Stimulated activated CD4-positive, alpha-beta T cell treated with anti-CD3 and anti-CD28 coated beads, Interleukin-12 subunit alpha, Interleukin-12 subunit beta, amount 100 ng/mL, for 48 hours (primary cell): ENCODE data around the gene REM2.
A peak's percentile ranks its signal among the peaks of the same experiment; 100 is the strongest.

Experiments
- DNase-seq, 3 donors: peaks; one replicate each; pipeline ENCODE4 v3.0.0-alpha.2; 2020; ENCODE audit warnings: low read depth in 2 of 3, low spot score in 1 of 3

REM2 gene

DNA sequence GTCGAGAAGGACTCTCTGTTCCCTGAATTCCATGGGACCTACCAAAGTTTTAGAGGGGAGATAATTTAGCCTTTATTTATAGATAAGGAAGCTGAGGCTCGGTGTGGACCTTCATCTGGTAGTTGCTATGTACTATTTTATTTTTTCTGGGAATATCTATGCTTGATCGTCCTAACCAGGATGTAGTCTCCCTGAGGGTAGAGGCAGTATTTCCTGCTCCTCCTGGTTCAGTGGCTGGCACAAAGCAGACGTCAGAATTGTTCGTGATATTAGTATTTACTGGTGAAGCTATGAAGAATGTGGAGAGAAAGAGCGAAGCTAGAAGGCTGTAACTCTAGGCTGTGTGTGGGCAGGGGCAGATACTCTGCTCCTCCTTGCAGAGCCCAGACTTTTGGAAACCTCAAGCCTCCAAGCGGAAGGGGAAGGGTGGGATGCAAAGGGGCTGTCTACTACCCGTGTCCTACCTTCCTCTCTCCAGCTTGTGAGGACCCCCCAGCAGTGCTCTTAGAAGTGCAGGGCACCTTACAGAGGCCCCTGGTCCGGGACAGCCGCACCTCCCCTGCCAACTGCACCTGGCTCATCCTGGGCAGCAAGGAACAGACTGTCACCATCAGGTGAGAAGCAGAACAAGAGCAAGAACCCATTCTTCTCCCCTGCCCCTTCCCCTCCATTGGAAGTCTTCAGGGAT lies 10.0 kb upstream of the REM2 start:
- DNase-seq, result no peak

DNA sequence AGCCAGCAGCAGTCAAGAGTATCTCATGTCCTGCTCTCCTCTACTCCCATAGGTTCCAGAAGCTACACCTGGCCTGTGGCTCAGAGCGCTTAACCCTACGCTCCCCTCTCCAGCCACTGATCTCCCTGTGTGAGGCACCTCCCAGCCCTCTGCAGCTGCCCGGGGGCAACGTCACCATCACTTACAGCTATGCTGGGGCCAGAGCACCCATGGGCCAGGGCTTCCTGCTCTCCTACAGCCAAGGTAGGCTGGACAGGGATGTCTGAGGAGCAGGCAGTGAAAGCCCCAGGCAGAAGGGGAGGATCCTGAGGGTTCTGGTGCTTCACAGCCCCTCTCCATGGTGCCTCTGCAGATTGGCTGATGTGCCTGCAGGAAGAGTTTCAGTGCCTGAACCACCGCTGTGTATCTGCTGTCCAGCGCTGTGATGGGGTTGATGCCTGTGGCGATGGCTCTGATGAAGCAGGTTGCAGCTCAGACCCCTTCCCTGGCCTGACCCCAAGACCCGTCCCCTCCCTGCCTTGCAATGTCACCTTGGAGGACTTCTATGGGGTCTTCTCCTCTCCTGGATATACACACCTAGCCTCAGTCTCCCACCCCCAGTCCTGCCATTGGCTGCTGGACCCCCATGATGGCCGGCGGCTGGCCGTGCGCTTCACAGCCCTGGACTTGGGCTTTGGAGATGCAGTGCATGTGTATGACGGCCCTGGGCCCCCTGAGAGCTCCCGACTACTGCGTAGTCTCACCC lies 7.8 kb upstream of the REM2 start:
- DNase-seq, result no peak

DNA sequence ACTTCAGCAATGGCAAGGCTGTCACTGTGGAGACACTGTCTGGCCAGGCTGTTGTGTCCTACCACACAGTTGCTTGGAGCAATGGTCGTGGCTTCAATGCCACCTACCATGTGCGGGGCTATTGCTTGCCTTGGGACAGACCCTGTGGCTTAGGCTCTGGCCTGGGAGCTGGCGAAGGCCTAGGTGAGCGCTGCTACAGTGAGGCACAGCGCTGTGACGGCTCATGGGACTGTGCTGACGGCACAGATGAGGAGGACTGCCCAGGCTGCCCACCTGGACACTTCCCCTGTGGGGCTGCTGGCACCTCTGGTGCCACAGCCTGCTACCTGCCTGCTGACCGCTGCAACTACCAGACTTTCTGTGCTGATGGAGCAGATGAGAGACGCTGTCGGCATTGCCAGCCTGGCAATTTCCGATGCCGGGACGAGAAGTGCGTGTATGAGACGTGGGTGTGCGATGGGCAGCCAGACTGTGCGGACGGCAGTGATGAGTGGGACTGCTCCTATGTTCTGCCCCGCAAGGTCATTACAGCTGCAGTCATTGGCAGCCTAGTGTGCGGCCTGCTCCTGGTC lies 7.2 kb upstream of the REM2 start:
- DNase-seq, result no peak

DNA sequence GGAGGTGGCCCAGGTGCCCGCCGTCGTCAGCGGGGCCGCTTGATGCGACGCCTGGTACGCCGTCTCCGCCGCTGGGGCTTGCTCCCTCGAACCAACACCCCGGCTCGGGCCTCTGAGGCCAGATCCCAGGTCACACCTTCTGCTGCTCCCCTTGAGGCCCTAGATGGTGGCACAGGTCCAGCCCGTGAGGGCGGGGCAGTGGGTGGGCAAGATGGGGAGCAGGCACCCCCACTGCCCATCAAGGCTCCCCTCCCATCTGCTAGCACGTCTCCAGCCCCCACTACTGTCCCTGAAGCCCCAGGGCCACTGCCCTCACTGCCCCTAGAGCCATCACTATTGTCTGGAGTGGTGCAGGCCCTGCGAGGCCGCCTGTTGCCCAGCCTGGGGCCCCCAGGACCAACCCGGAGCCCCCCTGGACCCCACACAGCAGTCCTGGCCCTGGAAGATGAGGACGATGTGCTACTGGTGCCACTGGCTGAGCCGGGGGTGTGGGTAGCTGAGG lies 6.0 kb upstream of the REM2 start:
- DNase-seq, result no peak

DNA sequence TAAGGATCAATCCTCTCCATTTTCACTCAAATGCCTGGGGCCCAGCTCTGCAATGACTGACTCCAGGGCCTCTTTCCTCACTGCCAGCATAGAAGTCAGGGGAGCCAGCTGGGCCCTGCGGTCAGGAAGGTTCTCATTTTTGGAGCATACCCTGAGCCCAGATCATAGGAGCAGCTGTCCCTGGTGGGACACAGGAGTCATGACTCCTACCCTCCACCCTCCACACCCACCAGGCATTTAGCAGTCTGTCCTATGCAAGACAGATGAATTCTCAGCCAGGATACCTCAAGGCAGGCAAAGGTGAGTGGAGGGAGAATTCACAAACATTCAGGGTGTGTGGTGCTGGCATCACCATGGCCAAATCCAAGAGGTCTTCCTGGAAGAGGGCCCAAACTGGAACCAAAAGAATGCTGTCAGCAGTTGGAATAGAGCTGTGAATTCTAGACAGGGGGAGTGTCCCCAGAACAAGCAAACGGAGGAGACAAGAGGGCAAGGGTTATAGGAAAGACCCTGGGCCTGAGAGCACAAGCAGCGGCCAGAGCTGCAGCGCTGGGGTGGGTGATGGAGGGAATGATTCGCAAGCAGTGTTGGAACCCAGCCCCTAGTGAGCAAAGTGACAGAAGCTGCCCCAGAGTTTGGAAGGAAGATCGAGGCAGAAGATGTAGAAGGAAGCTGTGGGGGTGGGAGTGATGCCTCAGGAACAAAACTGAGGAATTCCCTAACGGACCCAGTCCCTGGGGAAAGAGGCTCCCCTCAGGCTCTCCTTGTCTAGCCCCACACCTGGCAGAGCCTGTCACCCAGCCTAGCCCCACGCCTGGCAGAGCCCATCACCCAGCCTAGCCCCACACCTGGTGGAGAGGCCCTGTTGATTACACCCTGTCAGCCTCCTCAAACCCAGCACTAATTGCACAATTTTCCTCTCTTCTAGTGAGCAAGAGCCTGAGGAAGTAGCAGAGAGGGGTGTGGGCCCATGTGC lies 4.5 kb upstream of the REM2 start:
- DNase-seq, result no peak

DNA sequence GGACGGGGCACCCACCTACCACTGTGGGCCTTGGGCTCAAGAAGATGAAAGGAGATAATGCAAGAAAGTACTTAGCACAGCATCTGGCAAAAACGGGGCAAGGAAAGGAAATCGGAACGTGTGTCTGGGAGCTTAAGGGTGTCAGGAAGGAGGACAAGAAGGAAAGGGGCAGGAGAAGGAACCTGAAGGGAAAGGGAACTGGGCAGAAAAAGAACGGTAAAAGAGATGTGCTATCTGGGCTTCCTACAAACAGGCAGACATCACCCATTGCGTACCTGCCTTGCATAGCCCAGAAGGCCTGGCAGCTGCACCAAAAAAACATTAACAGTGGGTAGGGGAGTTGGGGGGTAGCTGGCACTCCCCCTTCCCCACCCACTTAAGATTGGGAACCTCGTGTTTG lies 958 bp upstream of the REM2 start:
- DNase-seq, result no peak

DNA sequence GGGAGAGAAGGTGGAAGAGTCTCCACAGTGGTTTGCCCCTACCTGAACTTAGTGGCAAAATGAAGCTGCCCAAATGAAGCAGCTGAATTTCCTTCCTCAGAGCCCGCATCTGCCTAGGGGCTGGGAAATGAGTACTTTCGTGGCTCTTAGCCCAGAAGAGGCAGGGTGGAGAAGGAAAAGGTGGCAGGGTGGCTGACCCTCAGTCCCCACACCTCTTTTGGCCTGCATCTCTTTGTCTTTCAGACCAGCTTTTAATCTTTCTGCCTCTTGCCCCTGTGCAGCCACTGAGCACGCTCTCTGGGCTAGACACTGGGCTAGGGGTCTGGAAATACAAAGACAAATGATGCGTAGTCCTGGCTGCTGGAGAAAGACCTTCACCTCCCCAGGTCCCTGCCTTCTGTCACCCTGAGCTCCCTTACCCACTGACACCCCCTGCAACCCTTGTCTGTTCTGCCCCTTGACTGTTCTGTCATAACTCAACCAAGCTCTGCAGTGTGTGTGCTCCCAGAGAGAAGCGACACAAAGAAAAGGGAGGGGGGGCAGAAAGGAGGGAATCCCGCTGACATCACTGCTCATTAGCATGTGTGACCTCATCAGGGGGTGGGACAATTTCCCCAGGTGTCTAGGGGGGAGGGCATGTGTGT lies 371 bp upstream of the REM2 start:
- DNase-seq, result no peak

DNA sequence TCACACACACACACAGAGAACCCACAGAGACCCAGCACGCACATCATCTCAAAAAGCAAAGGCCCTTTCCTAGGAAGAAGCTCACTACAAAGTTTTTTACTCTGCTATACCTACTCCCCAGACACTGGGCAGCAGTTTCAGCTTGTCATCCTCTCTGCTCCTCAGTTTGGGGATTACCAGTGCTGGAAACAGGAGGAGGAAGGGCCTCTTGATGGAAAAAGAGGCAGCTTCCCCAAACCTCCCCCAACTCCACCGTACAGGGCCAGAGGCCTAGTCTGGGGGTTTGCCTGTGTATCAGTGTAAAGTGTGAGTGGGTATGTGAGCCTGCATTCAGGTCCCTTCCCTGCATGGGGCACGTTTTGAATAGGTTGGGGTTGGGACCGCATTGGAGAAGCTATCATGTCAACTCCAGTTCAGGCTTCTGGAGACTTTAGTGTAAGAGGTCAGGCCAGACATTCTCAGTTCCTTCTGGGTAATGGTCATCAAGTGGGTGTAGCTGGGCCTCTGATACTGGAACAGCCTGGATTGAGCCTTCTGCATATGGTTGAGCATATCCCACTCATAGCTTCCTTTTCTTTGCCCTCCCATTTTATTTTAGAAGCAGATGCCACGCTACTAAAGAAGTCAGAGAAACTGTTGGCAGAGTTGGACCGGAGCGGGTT lies 1.2 kb downstream of the REM2 start:
- no peak for DNase-seq

DNA sequence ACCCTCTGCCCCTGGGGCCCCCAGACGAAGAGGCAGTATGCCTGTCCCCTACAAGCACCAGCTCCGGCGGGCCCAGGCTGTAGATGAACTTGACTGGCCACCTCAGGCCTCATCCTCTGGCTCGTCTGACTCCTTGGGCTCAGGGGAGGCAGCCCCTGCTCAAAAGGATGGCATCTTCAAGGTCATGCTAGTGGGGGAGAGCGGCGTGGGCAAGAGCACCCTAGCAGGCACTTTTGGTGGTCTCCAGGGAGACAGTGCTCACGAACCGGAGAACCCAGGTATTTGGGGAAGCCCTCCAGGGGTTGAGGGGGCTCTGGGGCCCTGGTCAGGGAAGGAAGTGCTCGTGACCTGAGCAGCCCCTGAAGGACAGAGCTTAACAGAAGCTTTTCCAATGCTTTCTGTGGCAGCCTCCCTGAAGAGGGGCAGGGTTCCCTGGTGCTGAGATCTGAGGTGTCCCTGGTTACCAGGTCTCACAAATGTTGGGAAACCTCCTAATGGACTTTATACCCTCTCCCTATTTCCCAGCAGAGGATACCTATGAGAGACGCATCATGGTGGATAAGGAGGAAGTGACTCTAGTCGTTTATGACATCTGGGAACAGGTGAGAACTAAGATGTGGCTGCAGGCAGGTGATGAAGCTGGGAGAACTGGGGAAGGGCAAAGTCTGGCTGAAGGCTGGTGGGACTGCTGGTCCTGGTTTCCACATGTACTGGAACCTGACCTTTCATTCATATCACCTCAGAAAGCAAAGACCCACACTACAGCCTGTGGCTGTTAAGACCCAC lies 1.9 kb downstream of the REM2 start:
- DNase-seq, result no peak

DNA sequence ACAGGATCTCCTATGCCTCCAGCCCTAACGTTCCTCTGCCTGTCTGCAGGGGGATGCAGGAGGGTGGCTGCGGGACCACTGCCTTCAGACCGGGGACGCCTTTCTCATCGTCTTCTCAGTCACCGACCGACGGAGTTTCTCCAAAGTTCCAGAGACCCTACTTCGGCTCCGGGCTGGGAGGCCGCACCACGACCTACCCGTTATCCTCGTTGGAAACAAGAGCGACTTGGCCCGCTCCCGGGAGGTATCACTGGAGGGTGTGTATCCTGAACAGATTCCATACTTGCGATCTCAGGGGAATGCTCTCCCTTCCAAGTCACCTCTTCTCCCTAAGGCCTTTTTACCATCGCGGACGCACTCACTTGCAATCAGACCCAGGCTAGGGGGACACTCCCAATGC lies 3.0 kb downstream of the REM2 start:
- no peak for DNase-seq

DNA sequence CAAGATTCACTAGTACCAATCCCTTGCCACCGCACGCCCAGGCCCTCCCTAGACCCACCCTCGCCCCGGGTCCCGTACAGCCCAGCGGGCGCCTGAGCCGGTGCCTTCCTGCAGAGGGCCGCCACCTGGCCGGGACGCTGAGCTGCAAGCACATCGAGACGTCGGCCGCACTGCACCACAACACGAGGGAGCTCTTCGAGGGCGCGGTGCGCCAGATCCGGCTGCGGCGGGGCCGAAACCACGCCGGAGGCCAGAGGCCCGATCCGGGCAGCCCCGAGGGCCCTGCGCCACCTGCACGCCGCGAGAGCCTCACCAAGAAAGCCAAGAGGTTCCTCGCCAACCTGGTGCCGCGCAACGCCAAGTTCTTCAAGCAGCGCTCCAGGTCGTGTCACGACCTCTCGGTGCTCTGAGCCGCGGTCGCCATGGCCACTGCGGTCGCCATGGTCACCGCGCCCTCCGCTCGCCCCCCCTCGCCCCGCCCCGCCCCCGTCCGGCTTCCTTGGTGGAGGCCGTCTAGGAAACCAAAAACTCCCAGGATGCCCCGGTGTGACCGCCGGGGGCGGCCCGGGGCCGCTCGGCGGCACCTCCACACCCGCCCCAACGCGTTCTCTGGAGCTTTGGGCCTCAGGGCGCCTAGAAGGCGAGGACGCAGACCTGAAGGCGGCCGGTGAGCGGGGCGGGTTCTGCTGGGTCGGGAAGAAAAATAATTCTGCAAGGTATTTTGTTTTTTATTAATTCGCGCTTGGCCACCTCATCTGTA lies 3.7 kb downstream of the REM2 start:
- peak; percentile 54 to 67 (median 60) for DNase-seq

DNA sequence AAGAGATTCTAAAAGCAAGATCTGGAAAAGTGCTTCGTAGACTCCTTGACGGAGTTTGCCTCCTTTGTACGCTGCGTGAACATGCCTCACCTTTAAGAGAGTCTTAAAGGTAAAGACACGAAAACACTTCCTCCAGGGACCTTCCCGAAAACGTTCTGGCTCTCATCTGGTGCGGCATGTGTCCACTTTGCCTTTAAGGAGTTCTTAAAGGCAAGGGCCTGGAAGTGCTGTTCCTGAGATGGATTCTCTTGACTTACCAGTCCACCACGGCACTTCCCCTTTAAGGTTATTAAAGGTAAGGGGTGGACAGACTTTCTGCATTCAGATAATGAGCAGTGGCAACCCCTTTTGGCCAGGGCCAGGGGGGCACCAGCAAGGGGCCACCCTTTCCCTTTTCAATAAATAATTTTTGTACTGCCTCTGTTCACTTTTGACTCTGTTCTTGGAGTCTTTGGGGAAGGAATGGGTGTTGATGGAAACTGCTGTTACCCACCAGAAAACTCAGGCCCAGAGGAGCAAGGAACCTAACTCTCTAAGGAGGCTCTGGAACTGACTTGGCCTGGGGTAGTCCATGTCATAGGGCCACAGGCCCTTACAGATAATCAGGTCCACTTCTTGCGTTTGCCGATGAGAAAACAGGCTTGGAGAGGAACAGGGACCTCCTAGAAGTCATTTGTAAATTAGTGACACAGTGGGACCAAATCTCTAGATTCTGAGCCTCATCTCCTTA lies 4.4 kb downstream of the REM2 start:
- peak in 2 of 3 donors; percentile 19 to 23 for DNase-seq

DNA sequence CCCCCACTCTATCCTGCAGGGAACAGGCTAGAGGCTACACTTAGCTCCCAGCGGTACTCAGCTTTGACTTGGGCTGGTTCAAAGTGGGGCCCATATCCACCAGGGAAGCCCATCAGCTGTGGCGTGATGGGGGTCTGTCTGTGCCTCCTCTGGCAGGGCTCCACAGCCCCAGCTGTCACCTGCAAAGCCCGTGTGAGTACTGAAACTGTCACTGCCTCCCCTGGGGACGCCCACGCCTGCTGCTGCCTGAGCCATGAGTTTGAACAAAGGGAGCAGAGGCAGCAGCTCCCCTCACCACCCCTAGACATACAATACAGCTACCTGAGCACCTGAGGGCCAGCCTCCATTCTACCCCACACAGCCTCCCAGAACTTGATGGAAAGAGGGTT lies 5.0 kb downstream of the REM2 start:
- DNase-seq, result peak in 2 of 3 donors; percentile 26 to 32

DNA sequence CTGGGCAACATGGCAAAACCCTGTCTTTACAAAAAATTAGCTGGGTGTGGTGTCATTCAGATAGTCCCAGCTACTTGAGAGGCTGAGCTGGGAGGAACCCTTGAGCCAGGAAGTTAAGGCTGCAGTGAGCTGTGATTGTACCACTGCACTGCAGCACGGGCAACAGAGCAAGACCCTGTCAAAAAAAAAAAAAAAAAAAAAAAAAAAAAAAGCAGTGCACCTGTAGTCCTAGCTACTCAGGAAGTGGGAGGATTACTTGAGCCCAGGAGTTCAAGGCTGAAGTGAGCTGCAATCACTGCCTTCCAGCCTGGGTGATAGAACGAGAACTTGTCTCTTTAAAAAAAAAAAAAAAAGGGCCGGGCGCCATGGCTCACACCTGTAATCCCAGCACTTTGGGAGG lies 5.6 kb downstream of the REM2 start:
- DNase-seq, result no peak

DNA sequence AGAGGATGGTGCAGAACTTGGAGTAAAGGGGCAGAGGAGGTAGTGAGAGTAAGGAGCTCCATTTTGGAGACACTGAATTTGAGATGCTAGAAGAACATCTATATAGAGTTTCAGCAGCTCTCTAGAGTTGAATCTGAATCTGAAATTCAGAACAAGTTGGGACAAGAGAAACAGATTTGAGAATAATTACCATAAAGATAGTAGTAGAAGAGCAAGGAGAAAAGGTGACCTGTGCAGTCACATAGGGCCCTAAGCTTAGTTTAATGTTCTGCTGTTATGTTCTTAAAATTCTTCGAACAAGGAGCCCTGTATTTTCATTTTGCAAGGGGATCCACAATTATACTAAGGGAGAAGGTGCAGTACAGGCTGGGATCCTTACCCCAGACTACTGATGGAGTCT lies 7.4 kb downstream of the REM2 start:
- DNase-seq, result no peak

DNA sequence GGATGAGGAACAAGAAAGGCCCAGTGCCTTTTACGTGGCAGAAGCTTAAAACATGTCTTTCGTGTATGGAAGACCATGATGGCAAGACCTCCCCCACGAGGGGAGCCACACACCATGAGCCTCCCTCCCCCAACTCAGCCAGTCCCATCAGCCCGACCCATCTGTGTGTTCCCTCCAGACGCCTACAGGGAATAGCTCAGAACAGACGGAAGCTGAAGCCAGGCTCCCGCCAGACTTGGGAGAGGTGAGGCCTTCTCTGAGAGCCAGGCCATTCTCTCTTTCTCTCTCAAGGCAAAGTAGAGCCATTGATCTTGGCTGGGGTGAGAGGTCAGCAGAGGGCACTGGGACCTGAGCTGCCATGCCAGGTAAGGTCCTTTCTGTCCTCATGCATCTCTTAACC lies 9.5 kb downstream of the REM2 start:
- no peak for DNase-seq

DNA sequence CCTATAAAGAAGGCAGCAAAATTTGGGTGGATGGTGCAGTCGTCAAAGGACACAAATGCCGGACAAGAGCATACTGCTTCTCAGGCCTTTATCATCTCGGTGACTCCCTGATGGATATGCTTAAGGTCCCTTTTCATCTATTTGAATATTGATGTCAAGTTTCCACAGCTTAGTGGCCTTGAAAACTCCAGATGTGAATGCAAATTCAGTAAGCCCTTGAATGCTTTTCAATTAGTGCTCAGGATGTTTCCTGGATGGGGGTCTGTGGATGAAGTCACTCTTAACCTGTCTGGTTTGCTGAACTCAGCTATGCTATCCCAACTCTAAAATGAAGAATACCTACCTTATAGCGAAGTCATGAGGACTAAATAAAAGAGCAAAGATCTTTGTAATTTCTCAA lies 10.7 kb downstream of the REM2 start:
- DNase-seq, result no peak

DNA sequence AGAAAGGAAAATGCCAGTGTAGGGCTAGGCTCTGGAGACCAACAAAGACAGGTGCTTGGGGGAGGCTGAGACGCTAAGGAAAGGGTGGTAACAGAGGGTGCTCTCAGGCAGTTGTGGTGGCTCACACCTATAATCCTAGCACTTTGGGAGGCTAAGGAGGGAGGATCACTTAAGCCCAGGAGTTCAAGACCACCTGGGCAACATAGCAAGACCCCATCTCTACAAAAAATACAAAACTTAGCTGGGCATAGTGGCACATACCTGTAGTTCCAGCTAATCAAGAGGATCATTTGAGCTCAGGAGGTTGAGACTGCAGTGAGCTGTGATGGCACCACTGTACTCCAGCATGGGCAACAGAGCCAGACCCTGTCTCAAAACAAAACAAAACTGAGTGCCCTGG lies 12.4 kb downstream of the REM2 start:
- no peak for DNase-seq
